ENCODE results near the gene DCC.

DNA sequence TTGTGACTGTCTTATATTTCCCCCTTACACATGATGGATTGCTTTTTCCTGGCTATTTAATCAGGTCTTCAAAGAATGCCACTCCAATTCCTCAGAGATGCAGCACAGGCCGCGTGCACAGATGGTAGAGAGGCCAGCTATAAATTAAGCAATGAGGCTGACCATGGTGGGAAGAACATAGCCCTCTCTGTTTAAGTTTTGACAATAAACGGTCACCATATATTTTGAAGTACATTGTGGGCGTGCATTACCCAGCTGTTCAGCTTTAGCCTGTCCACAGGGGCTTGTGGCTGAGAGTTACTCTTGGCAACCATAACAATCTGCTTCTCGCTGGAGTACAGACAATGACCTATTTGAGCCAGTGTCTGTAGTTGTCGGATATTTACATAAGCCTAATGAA, 730.8 kb downstream of the DCC start:
- TF ChIP-seq, protein P1, sequence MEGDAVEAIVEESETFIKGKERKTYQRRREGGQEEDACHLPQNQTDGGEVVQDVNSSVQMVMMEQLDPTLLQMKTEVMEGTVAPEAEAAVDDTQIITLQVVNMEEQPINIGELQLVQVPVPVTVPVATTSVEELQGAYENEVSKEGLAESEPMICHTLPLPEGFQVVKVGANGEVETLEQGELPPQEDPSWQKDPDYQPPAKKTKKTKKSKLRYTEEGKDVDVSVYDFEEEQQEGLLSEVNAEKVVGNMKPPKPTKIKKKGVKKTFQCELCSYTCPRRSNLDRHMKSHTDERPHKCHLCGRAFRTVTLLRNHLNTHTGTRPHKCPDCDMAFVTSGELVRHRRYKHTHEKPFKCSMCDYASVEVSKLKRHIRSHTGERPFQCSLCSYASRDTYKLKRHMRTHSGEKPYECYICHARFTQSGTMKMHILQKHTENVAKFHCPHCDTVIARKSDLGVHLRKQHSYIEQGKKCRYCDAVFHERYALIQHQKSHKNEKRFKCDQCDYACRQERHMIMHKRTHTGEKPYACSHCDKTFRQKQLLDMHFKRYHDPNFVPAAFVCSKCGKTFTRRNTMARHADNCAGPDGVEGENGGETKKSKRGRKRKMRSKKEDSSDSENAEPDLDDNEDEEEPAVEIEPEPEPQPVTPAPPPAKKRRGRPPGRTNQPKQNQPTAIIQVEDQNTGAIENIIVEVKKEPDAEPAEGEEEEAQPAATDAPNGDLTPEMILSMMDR (IDR thresholded peaks at IDR 0.05): no peak
- TF ChIP-seq POLR2A (IDR thresholded peaks at IDR 0.05): no peak
- TF ChIP-seq EP300 (IDR thresholded peaks at IDR 0.05): no peak
